Heart left ventricle (tissue), 13 donors: Measurements from ENCODE around the gene COMMD1.

ENCODE experiments used
- CTCF ChIP-seq, 12 donors: fragments of 200-600 bp; sonication (generic) in 4 of 12; IDR thresholded peaks; one replicate each; pipeline versions ENCODE4 v1.5.0 to v1.8.0; 2018 to 2022; ENCODE audit warnings: antibody characterized with exemption in 12 of 12, mild to moderate bottlenecking in 5 of 12
- POLR2A ChIP-seq, 2 donors: fragments of 450-650 bp; IDR thresholded peaks; one replicate each; pipeline ENCODE4 v1.6.1; 2017; ENCODE audit warnings: antibody characterized with exemption in 2 of 2, mild to moderate bottlenecking in 2 of 2, moderate library complexity in 2 of 2
- donor health status: ischemic (EF 13 %, LVEDD 7.1; RV severe dilation, severe dysfunction).
- donor health status: DM: no; HTN: yes; CAD: no.
- donor health status: DM: no; HTN: no; CAD: no.
- donor health status: ischemic (EF 25% LVEDD 6.9; RV normal size, moderate dysfunction).
- donor health status: ischemic (EF 25% LVEDD 5.7; RV mildly dilated, moderate dysfunction).
- donor health status: ischemic (EF 35%, LVEDD 5.7; RV mildly dilated, moderate dysfunction).
- donor health status: nonischemic (EF 11% LVEDD 7.7; RV severe dilation, severe dysfunction).
- donor health status: DM: yes; HTN: yes; CAD: no.
- donor health status: PGD.
- donor health status: ischemic (EF 29% LVEDD 5.4; RV normal size, mild dysfunction).
- donor health status: nonischemic (EF 23%, LVEDD 6.1; RV moderate dilation, normal function).

DNA sequence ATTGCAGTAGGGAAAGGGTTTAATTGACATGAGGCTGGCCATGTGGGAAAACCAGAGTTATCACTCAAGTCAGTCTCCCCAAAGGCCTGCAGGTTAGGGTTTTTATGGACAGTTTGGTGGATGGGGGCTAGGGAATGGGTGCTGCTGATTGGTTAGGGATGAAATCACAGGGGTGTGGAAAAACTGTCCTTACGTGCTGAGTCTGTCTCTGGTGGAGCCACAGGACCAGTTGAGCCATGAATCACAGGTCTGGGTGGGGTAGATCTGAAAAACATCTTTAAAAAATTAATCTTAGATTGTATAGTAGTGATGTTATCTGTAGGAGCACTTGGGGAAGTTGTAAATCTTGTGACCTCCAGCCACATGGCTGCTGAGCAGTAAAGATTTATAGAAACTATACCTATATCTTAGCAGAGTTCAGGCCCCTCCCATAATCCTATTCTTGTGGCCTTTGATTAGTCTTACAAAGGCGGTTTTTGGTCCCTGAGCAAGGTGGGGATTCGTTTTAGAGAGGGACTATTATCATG is 139.6 kb downstream of the COMMD1 start:
- TF ChIP-seq POLR2A (IDR thresholded peaks at IDR 0.05), result no peak
- no peak for TF ChIP-seq CTCF (IDR thresholded peaks at IDR 0.05)
